ENCODE data around the gene XPO1. TPM values are rescaled to one million over a fixed set of nuclear protein-coding genes. Genes with fewer than 3 reads are reported as not detected.

The XPO1 gene
- total RNA-seq, 1 donor from 2014 or later: 871 TPM

DNA sequence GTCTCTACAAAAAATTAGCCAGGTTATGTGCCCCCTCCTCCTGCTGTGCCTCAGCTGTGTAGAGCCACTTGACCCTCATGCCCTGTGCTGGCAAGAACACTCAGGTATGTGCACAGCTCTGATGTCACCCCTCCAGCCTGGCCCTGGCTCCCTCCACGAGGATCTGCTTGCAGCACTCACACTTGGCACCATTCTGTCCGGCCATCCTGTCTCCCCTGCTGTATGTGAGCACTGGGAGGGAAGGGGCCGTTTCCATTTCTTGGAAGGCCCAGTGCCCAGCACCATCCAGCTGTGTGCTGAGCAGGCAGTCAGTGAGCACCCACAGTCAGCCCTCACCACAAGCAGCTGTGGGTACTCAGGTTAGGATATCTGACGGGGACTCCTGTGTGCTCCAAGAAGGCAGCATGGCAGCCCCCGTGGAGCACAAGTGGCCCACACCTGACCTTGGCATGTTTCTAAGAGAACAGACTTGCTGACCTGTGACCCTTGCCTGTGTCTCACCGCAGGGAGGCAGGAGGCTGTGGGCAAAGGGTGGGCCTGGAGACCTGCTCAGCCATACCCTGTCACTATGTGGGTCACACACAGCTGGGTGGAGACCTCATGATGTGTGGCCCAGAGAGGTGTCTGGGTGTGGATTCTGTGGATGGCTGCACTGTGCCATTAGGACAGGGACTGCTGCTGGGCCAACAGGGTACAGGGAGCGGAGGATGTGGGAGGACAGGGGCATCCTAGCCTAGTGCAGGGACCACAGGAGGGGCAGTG is 98.7 kb downstream of the XPO1 start:
- no peak for FAIRE-seq
- DNase-seq (ENCODE audit: low spot score in 2 of 2): no peak

DNA sequence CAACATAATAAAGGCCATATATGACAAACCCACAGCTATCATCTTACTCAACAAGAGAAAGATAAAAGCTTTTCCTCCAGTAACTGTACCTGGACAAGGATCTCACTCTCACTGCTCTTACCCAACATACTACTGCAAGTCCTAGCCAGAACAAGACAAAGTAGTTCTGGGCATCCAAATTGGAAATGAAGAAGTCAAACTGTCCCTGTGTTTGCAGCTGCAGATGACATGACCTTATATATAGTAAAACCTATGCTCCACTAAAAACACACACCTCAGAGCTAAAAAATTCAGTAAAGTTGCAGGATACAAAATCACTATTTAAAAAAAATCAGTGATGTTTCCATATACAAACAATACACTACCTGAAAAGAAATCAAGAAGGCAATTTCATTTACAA is 99.5 kb downstream of the XPO1 start:
- FAIRE-seq (no peak), DNase-seq (ENCODE audit: low spot score in 2 of 2) (no peak)

DNA sequence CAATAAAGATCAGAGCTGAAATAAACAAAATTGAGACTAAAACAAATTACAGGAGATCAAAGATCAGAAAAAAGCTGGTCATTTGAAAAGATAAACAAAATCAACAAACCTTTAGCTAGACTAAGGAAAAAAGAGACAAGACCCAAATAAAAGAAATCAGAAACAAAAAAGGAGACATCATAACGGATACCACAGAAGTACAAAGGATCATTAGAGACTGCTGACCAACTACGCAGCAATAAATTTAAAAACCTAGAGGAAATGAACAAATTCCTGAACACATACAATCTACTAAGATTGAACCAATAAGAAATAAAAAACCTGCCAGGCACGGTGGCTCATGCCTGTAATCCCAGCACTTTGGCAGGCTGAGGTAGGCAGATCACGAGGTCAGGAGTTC is 101.0 kb downstream of the XPO1 start:
- FAIRE-seq (no peak), DNase-seq (ENCODE audit: low spot score in 2 of 2) (no peak)

DNA sequence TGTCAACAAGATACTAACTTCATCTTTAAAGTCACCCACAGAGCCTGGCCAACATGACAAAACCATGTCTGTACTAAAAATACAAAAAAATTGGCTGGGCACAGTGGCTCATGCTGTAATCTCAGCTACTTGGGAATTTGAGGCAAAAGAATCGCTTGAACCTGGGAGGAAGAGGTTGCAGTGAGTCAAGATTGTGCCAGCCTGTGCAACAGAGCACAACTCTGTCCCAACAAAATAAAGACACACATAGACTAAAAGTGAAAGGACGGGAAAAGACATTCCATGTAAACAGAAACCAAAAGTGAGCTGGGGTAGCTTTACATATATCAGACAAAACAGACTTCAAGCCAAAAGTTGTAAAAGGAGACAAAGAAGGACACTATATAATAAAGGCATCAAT is 102.1 kb downstream of the XPO1 start:
- FAIRE-seq (no peak), DNase-seq (ENCODE audit: low spot score in 2 of 2) (no peak)

GRCh38 chr2:61435291-61435690 is 102.9 kb downstream of the XPO1 start:
- DNase-seq (ENCODE audit: low spot score in 2 of 2): no peak
- no peak for FAIRE-seq

- FAIRE-seq: no peak
- DNase-seq (ENCODE audit: low spot score in 2 of 2): no peak
Measured at GRCh38 chr2:61434314-61434713, 103.8 kb downstream of the XPO1 start.

DNA sequence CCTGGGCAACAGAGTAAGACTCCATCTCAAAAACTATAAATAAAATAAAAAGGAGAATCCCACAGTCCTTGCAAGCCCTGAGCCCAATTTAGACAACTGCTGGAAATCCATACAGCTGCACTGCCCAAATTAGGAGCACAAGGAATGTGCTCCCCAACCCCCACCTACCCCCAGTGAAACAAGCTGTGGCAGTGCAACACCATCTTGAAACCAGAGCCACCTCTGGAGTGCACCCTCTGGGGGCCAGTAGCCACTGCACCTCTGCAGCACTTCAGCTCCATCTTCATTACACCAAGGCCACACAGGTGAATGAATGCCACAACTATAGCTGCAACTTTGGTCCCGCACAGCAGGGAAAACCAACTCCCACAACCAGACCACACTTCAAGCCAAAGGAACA is 104.5 kb downstream of the XPO1 start:
- FAIRE-seq: no peak

GRCh38 chr2:61432990-61433389 is 105.2 kb downstream of the XPO1 start:
- no peak for FAIRE-seq

More for the DNA sequence above, 104.5 kb downstream of the XPO1 start:
- DNase-seq (ENCODE audit: low spot score in 2 of 2): no peak

DNA sequence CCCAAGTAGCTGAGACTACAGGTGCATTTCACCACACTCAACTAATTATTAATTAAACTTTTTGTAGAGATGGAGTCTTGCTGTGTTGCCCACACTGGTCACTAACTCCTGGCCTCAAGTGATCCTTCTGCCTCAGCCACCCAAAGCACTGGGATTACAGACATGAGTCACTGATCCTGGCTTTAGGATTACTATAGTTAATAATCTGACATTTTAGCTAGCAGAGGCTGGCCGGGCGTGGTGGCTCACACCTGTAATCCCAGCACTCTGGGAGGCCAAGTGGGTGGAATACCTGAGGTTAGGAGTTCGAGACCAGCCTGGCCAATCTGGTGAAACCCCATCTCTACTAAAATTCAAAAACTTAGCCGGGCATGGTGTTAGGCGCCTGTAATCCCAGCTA is 106.8 kb downstream of the XPO1 start:
- DNase-seq (ENCODE audit: low spot score in 2 of 2) (no peak), FAIRE-seq (no peak)

More at GRCh38 chr2:61432990-61433389, 105.2 kb downstream of the XPO1 start:
- DNase-seq (ENCODE audit: low spot score in 2 of 2): no peak

Other genes starting within 250 kb of the XPO1 start
- gene USP34, start 67.3 kb downstream of the XPO1 start, total RNA-seq: 177 TPM

Measured in frontal cortex (tissue), 4 donors.